Measurements from ENCODE around the gene LIPE. TPM values are rescaled to one million over a fixed set of nuclear protein-coding genes. Genes with fewer than 3 reads are reported as not detected.

The LIPE gene
- total RNA-seq, 1 experiment from 2014 or later = 6.8 TPM

GRCh38 chr19:42411581-42412178 lies 15.5 kb downstream of the LIPE start:
- no peak for TF ChIP-seq EZH2 (IDR thresholded peaks at IDR 0.05; ENCODE audit: borderline replicate concordance, low read depth, low read length, poor library complexity, severe bottlenecking)
- TF ChIP-seq, protein P1, sequence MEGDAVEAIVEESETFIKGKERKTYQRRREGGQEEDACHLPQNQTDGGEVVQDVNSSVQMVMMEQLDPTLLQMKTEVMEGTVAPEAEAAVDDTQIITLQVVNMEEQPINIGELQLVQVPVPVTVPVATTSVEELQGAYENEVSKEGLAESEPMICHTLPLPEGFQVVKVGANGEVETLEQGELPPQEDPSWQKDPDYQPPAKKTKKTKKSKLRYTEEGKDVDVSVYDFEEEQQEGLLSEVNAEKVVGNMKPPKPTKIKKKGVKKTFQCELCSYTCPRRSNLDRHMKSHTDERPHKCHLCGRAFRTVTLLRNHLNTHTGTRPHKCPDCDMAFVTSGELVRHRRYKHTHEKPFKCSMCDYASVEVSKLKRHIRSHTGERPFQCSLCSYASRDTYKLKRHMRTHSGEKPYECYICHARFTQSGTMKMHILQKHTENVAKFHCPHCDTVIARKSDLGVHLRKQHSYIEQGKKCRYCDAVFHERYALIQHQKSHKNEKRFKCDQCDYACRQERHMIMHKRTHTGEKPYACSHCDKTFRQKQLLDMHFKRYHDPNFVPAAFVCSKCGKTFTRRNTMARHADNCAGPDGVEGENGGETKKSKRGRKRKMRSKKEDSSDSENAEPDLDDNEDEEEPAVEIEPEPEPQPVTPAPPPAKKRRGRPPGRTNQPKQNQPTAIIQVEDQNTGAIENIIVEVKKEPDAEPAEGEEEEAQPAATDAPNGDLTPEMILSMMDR (conservative IDR thresholded peaks at IDR 0.05; ENCODE audit: low read depth, low read length) = no peak
- Histone ChIP-seq H3K27ac (ENCODE audit: low read depth, low read length, poor library complexity, severe bottlenecking) (no peak overlapping the region), H3K4me1 (ENCODE audit: insufficient read depth, low read length, poor library complexity, severe bottlenecking) (no peaks in the 10 kb centered on the region), H3K36me3 (ENCODE audit: insufficient read depth, low read length, poor library complexity, severe bottlenecking) (no peaks in the 10 kb centered on the region), H3K4me3 (ENCODE audit: low read depth, low read length, poor library complexity, severe bottlenecking) (no peak overlapping the region), H3K9me3 (ENCODE audit: low read depth, low read length, poor library complexity, severe bottlenecking) (no peaks in the 10 kb centered on the region), H3K27me3 (replicated peaks; ENCODE audit: insufficient read depth, low read depth, low read length, poor library complexity) (no peaks in the 10 kb centered on the region)
- ChIA-PET POLR2A (ENCODE audit: low non-redundant PET) (no interaction called here), CTCF (no interaction called here)
- intact Hi-C loops (cut with micrococcal nuclease; ENCODE audit: unreplicated experiment) = no loop called here
- DNase-seq (ENCODE audit: low spot score) = no peak
- no TSS peak for BruUV-seq (replicated peaks)

GRCh38 chr19:42410371-42410770 lies 16.8 kb downstream of the LIPE start:
- H3K9me3 ChIP-seq (ENCODE audit: low read depth, low read length, poor library complexity, severe bottlenecking) = no peaks in the 10 kb centered on the region
- no peak for TF ChIP-seq EZH2 (IDR thresholded peaks at IDR 0.05; ENCODE audit: borderline replicate concordance, low read depth, low read length, poor library complexity, severe bottlenecking)
- TF ChIP-seq, protein P1 (conservative IDR thresholded peaks at IDR 0.05; ENCODE audit: low read depth, low read length) = no peak
- POLR2A ChIA-PET (ENCODE audit: low non-redundant PET) = no interaction called here
- intact Hi-C loops (cut with micrococcal nuclease; ENCODE audit: unreplicated experiment) = no loop called here
- no peaks in the 10 kb centered on the region for H3K36me3 ChIP-seq (ENCODE audit: insufficient read depth, low read length, poor library complexity, severe bottlenecking)
- no peak overlapping the region for H3K27ac ChIP-seq (ENCODE audit: low read depth, low read length, poor library complexity, severe bottlenecking)
- no peaks in the 10 kb centered on the region for H3K27me3 ChIP-seq (replicated peaks; ENCODE audit: insufficient read depth, low read depth, low read length, poor library complexity)
- no peak for DNase-seq (ENCODE audit: low spot score)
- BruUV-seq (replicated peaks) = no TSS peak
- H3K4me3 ChIP-seq (ENCODE audit: low read depth, low read length, poor library complexity, severe bottlenecking) = no peak overlapping the region
- no peaks in the 10 kb centered on the region for H3K4me1 ChIP-seq (ENCODE audit: insufficient read depth, low read length, poor library complexity, severe bottlenecking)
- CTCF ChIA-PET = no interaction called here

- no TSS peak for BruUV-seq (replicated peaks)
- no peak overlapping the region for H3K27ac ChIP-seq (ENCODE audit: low read depth, low read length, poor library complexity, severe bottlenecking)
- no peaks in the 10 kb centered on the region for H3K4me1 ChIP-seq (ENCODE audit: insufficient read depth, low read length, poor library complexity, severe bottlenecking)
- intact Hi-C loops (cut with micrococcal nuclease; ENCODE audit: unreplicated experiment) = no loop called here
- POLR2A ChIA-PET (ENCODE audit: low non-redundant PET) = no interaction called here
- no peaks in the 10 kb centered on the region for H3K9me3 ChIP-seq (ENCODE audit: low read depth, low read length, poor library complexity, severe bottlenecking)
- CTCF ChIA-PET = no interaction called here
- H3K4me3 ChIP-seq (ENCODE audit: low read depth, low read length, poor library complexity, severe bottlenecking) = no peak overlapping the region
- H3K27me3 ChIP-seq (replicated peaks; ENCODE audit: insufficient read depth, low read depth, low read length, poor library complexity) = no peaks in the 10 kb centered on the region
- DNase-seq (ENCODE audit: low spot score) = no peak
- no peak for TF ChIP-seq EZH2 (IDR thresholded peaks at IDR 0.05; ENCODE audit: borderline replicate concordance, low read depth, low read length, poor library complexity, severe bottlenecking)
- TF ChIP-seq, protein P1 (conservative IDR thresholded peaks at IDR 0.05; ENCODE audit: low read depth, low read length) = no peak
- no peaks in the 10 kb centered on the region for H3K36me3 ChIP-seq (ENCODE audit: insufficient read depth, low read length, poor library complexity, severe bottlenecking)
Observed at GRCh38 chr19:42409477-42409876, 17.7 kb downstream of the LIPE start.

Measured in A673 (cell line).